ENCODE results near the gene PPARD. TPM values are rescaled to one million over a fixed set of nuclear protein-coding genes. Genes with fewer than 3 reads are reported as not detected.

The PPARD gene
- total RNA-seq, 3 donors from 2014 or later (not counting 1 experiment from before 2014, with no cell fraction given) = 14.4 to 20.4 (median 18.8) TPM

DNA sequence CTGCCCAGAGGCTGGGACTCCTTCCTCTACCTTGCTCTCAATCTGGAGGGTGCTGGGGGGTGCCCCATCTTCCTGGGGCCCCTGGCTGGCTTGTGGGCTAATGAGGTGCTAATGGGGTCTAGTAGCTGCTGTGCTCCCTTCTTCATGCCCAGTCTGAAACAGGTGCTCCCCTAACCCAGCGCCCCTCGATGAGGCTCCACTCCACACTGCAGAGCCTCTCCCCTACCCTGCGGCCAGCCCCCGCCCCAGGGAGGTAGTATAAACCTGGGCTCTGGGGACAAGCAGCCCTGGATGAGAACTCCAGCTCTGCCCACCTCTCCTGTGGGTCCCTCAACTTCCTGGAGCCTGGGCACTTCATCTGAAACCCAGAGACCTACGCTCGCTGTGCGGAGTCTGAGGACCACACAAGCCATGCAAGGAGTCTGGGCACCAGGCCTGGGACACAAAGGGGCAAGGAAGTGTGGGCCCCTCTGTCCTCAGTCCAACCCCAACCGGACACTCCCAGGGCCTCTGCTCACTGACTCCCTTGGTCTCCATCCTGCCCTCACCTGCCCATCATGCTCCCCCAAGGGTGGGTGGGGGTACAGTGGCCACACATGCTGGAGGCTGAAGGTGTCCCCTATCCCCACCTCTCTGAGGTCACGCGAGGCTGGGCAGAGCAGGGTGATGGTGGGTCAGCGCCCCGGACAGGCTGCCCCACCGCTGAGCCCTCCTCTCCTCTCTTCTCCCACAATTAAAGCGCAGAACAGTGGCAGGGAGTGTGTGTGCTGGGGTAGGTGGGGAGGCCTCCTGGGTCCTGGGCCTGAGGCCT lies 132.0 kb downstream of the PPARD start:
- no peak for TF ChIP-seq CTCF (IDR thresholded peaks at IDR 0.05)
- WGBS (ENCODE audit: insufficient coverage) = 91% methylated on average over 9 of the region's 14 CpGs
- H3K4me1 ChIP-seq (ENCODE audit: control insufficient read depth, insufficient read depth, low read length) = peaks cover 18% of the 10 kb centered on the region
- no peaks in the 10 kb centered on the region for H3K9me3 ChIP-seq (ENCODE audit: control insufficient read depth, insufficient read depth, low read length)
- H3K27me3 Mint-ChIP-seq (ENCODE audit: low read depth in 2 of 2) = no peaks in the 10 kb centered on the region
- H3K27me3 ChIP-seq (ENCODE audit: control insufficient read depth, insufficient read depth, low read length) = no peaks in the 10 kb centered on the region
- intact Hi-C loops (cut with micrococcal nuclease) = no loop called here
- peaks cover 40% of the 10 kb centered on the region for H3K36me3 ChIP-seq (ENCODE audit: control insufficient read depth, insufficient read depth, low read length)
- DNase-seq (no peak), ATAC-seq (no peak)
- H3K4me3 Mint-ChIP-seq = no peak overlapping the region
- H3K4me3 ChIP-seq (ENCODE audit: low read length) = no peak overlapping the region
- no peak overlapping the region for H3K27ac ChIP-seq (ENCODE audit: low read length)
- no peaks in the 10 kb centered on the region for H3K9me3 Mint-ChIP-seq
- H3K4me1 Mint-ChIP-seq = peaks cover 17 to 18% of the 10 kb centered on the region in 2 donors
- H3K27ac Mint-ChIP-seq = peak overlapping the region in 1 of 2 donors; percentile 20
- H3K36me3 Mint-ChIP-seq = no peaks in the 10 kb centered on the region

DNA sequence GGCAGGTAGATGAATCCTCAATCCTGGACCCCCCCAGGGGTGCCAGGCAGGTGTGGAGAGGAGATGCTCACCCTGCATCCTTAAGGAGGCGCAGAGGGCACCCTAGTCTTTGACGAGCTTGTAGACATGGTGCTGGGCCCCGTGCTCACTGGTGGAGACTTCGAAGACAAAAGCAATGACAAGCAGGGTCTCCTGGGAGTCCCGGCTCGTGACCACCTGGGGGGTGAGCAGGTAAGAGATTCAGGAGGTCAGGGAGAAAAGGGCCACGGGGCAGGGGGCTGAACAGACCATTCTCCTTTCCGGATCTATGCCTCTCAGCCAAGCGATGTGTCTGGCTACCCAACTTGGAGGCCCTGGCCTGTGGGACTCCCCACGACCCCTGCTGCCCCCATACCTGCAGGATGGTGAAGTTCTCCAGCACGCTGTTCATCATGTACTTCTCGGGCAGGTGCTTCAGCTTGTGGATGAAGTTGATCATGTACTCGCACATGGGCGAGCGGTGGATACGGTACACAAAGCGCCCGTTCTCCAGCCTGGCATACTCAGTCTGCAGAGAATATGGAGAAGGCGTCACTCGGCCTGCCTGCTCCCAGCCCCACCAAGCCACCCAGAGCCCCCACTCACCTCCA lies 132.7 kb downstream of the PPARD start:
- Mint-ChIP-seq H3K9me3 (no peaks in the 10 kb centered on the region), H3K4me1 (peaks cover 10% of the 10 kb centered on the region in 2 donors), H3K4me3 (no peak overlapping the region), H3K27me3 (ENCODE audit: low read depth in 2 of 2) (no peaks in the 10 kb centered on the region), H3K27ac (peak overlapping the region in 1 of 2 donors; percentile 20), H3K36me3 (no peaks in the 10 kb centered on the region)
- H3K4me1 ChIP-seq (ENCODE audit: control insufficient read depth, insufficient read depth, low read length) = peaks cover 10% of the 10 kb centered on the region
- peaks cover 33% of the 10 kb centered on the region for H3K36me3 ChIP-seq (ENCODE audit: control insufficient read depth, insufficient read depth, low read length)
- ATAC-seq = no peak
- H3K27ac ChIP-seq (ENCODE audit: low read length) = no peak overlapping the region
- intact Hi-C loops (cut with micrococcal nuclease) = no loop called here
- no peaks in the 10 kb centered on the region for H3K27me3 ChIP-seq (ENCODE audit: control insufficient read depth, insufficient read depth, low read length)
- WGBS (ENCODE audit: insufficient coverage) = 96% methylated on average over 20 of the region's 20 CpGs
- no peak for TF ChIP-seq CTCF (IDR thresholded peaks at IDR 0.05)
- DNase-seq = peak in 1 of 2 donors; percentile 3
- no peak overlapping the region for H3K4me3 ChIP-seq (ENCODE audit: low read length)
- no peaks in the 10 kb centered on the region for H3K9me3 ChIP-seq (ENCODE audit: control insufficient read depth, insufficient read depth, low read length)

DNA sequence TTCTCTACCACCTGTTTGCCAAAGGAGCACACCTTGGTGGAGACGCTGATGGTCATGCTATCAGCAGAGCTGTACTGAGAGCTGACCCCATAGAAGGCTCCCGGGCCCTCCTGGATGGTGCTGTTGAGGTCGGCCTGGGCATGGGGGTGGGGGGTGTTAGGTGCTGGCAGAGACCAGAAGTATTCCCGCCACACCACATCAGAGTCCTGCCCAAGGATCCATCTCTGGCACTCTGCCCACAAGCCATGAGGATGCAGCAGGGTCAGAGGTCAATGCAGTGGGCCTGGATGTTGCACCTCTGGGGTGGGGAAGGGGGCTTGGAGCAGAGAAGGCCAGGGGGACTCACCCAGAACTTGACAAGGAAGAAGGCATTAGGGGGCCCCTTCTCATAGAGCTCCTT lies 133.2 kb downstream of the PPARD start:
- no peak overlapping the region for H3K4me3 Mint-ChIP-seq
- intact Hi-C loops (cut with micrococcal nuclease) = no loop called here

More for the DNA sequence above, 133.2 kb downstream of the PPARD start:
- peaks cover 29% of the 10 kb centered on the region for H3K36me3 ChIP-seq (ENCODE audit: control insufficient read depth, insufficient read depth, low read length)
- no peak overlapping the region for H3K27ac Mint-ChIP-seq
- peaks cover 7% of the 10 kb centered on the region for H3K4me1 ChIP-seq (ENCODE audit: control insufficient read depth, insufficient read depth, low read length)
- no peak overlapping the region for H3K4me3 ChIP-seq (ENCODE audit: low read length)
- WGBS (ENCODE audit: insufficient coverage) = 96% methylated on average over 4 of the region's 4 CpGs
- H3K9me3 Mint-ChIP-seq = no peaks in the 10 kb centered on the region
- no peak for ATAC-seq
- H3K36me3 Mint-ChIP-seq = no peaks in the 10 kb centered on the region
- peak in 1 of 2 donors; percentile 5 for DNase-seq
- no peaks in the 10 kb centered on the region for H3K27me3 ChIP-seq (ENCODE audit: control insufficient read depth, insufficient read depth, low read length)
- no peaks in the 10 kb centered on the region for H3K27me3 Mint-ChIP-seq (ENCODE audit: low read depth in 2 of 2)
- no peaks in the 10 kb centered on the region for H3K9me3 ChIP-seq (ENCODE audit: control insufficient read depth, insufficient read depth, low read length)
- H3K27ac ChIP-seq (ENCODE audit: low read length) = no peak overlapping the region
- no peak for TF ChIP-seq CTCF (IDR thresholded peaks at IDR 0.05)
- peaks cover 4 to 5% of the 10 kb centered on the region in 2 donors for H3K4me1 Mint-ChIP-seq
